PC-9 (cell line): ENCODE data around the gene RBM4.

Experiments
- EZH2 ChIP-seq: fragments of 200-600 bp; sonication (generic); IDR thresholded peaks from 2 replicates; pipeline ENCODE4 v1.8.0; 2017; ENCODE audit warnings: antibody characterized with exemption, low read depth
- TF ChIP-seq, protein P1 (sequence below): fragments of 200-600 bp; sonication (generic); conservative IDR thresholded peaks from 2 replicates; pipeline ENCODE4 v1.6.1; 2017; ENCODE audit warnings: mixed run types, antibody characterized with exemption, mild to moderate bottlenecking, moderate library complexity

GRCh38 chr11:66628061-66628603 is 10.4 kb upstream of the RBM4 start:
- TF ChIP-seq, protein P1, sequence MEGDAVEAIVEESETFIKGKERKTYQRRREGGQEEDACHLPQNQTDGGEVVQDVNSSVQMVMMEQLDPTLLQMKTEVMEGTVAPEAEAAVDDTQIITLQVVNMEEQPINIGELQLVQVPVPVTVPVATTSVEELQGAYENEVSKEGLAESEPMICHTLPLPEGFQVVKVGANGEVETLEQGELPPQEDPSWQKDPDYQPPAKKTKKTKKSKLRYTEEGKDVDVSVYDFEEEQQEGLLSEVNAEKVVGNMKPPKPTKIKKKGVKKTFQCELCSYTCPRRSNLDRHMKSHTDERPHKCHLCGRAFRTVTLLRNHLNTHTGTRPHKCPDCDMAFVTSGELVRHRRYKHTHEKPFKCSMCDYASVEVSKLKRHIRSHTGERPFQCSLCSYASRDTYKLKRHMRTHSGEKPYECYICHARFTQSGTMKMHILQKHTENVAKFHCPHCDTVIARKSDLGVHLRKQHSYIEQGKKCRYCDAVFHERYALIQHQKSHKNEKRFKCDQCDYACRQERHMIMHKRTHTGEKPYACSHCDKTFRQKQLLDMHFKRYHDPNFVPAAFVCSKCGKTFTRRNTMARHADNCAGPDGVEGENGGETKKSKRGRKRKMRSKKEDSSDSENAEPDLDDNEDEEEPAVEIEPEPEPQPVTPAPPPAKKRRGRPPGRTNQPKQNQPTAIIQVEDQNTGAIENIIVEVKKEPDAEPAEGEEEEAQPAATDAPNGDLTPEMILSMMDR, result no peak
- no peak for TF ChIP-seq EZH2
